CD4-positive, alpha-beta T cell treated with Interferon gamma for 1 hour (primary cell): Measurements from ENCODE around the gene SSTR5.

Source experiments
- DNase-seq: peaks from one replicate; pipeline ENCODE4 v3.0.0-alpha.2; 2020

Gene SSTR5

GRCh38 chr16:1056196-1056595, 16.4 kb upstream of the SSTR5 start:
- no peak for DNase-seq

GRCh38 chr16:1057252-1057932, 15.2 kb upstream of the SSTR5 start:
- DNase-seq: peak; percentile 15

- DNase-seq: no peak
These were observed 14.3 kb upstream of the SSTR5 start for GRCh38 chr16:1058216-1058615.

GRCh38 chr16:1059310-1059709, 13.2 kb upstream of the SSTR5 start:
- no peak for DNase-seq

GRCh38 chr16:1060416-1061340, 11.9 kb upstream of the SSTR5 start:
- DNase-seq: no peak

- DNase-seq: no peak
These were observed 10.6 kb upstream of the SSTR5 start for GRCh38 chr16:1061769-1062505.

- DNase-seq: no peak
These were observed 9.7 kb upstream of the SSTR5 start for GRCh38 chr16:1062895-1063294.

GRCh38 chr16:1063728-1064127, 8.8 kb upstream of the SSTR5 start:
- DNase-seq: no peak

GRCh38 chr16:1065469-1066128, 6.9 kb upstream of the SSTR5 start:
- no peak for DNase-seq

- no peak for DNase-seq
These were observed 5.9 kb upstream of the SSTR5 start for GRCh38 chr16:1066584-1067172.

- no peak for DNase-seq
These were observed 4.9 kb upstream of the SSTR5 start for GRCh38 chr16:1067629-1068028.

- no peak for DNase-seq
These were observed 4.1 kb upstream of the SSTR5 start for GRCh38 chr16:1068451-1068850.

GRCh38 chr16:1069154-1069553, 3.4 kb upstream of the SSTR5 start:
- DNase-seq: no peak

GRCh38 chr16:1070084-1070863, 2.3 kb upstream of the SSTR5 start:
- no peak for DNase-seq

- DNase-seq: no peak
These were observed 1.6 kb upstream of the SSTR5 start for GRCh38 chr16:1070864-1071408.

- DNase-seq: no peak
These were observed 854 bp upstream of the SSTR5 start for GRCh38 chr16:1071561-1072225.

GRCh38 chr16:1073262-1073558, 663 bp downstream of the SSTR5 start:
- no peak for DNase-seq

- DNase-seq: no peak
These were observed 1.2 kb downstream of the SSTR5 start for GRCh38 chr16:1073566-1074378.

- no peak for DNase-seq
These were observed 1.8 kb downstream of the SSTR5 start for GRCh38 chr16:1074379-1074649.

GRCh38 chr16:1075546-1075945, 3.0 kb downstream of the SSTR5 start:
- no peak for DNase-seq
